ENCODE results near the gene HPSE.

DNA sequence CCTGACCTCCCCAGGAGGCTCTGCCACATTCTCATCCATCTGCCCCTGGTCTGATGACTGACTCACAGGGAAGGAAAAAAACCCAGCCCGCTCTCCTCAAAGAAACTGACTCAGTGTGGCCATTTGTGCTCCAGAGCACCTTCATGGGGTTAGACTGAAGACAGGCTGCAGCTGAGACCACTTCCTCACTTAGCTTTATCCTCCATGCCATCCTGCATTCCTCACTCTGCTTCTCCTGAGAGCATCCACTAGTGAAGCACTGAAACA is 35.9 kb upstream of the HPSE start:
- TF ChIP-seq CREB1 (CRISPR knock-in tag; IDR thresholded peaks at IDR 0.05; ENCODE audit: low read depth): no peak
- TF ChIP-seq, protein P1, sequence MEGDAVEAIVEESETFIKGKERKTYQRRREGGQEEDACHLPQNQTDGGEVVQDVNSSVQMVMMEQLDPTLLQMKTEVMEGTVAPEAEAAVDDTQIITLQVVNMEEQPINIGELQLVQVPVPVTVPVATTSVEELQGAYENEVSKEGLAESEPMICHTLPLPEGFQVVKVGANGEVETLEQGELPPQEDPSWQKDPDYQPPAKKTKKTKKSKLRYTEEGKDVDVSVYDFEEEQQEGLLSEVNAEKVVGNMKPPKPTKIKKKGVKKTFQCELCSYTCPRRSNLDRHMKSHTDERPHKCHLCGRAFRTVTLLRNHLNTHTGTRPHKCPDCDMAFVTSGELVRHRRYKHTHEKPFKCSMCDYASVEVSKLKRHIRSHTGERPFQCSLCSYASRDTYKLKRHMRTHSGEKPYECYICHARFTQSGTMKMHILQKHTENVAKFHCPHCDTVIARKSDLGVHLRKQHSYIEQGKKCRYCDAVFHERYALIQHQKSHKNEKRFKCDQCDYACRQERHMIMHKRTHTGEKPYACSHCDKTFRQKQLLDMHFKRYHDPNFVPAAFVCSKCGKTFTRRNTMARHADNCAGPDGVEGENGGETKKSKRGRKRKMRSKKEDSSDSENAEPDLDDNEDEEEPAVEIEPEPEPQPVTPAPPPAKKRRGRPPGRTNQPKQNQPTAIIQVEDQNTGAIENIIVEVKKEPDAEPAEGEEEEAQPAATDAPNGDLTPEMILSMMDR (conservative IDR thresholded peaks at IDR 0.05; ENCODE audit: low read depth in 2 of 2): no peak
- TF ChIP-seq, protein P2, sequence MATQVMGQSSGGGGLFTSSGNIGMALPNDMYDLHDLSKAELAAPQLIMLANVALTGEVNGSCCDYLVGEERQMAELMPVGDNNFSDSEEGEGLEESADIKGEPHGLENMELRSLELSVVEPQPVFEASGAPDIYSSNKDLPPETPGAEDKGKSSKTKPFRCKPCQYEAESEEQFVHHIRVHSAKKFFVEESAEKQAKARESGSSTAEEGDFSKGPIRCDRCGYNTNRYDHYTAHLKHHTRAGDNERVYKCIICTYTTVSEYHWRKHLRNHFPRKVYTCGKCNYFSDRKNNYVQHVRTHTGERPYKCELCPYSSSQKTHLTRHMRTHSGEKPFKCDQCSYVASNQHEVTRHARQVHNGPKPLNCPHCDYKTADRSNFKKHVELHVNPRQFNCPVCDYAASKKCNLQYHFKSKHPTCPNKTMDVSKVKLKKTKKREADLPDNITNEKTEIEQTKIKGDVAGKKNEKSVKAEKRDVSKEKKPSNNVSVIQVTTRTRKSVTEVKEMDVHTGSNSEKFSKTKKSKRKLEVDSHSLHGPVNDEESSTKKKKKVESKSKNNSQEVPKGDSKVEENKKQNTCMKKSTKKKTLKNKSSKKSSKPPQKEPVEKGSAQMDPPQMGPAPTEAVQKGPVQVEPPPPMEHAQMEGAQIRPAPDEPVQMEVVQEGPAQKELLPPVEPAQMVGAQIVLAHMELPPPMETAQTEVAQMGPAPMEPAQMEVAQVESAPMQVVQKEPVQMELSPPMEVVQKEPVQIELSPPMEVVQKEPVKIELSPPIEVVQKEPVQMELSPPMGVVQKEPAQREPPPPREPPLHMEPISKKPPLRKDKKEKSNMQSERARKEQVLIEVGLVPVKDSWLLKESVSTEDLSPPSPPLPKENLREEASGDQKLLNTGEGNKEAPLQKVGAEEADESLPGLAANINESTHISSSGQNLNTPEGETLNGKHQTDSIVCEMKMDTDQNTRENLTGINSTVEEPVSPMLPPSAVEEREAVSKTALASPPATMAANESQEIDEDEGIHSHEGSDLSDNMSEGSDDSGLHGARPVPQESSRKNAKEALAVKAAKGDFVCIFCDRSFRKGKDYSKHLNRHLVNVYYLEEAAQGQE (IDR thresholded peaks at IDR 0.05; ENCODE audit: unreplicated experiment): no peak

Measured in GM23338 (cell line).